22Rv1 (cell line): ENCODE measurements around the gene PPAN.

ENCODE experiments used
- CTCF ChIP-seq: fragments of 450-650 bp; IDR thresholded peaks from 2 replicates; pipeline ENCODE4 v1.5.1; 2017; ENCODE audit warnings: mild to moderate bottlenecking
- ZFX ChIP-seq: fragments of 450-650 bp; IDR thresholded peaks from 2 replicates; pipeline ENCODE4 v1.6.1; 2017; ENCODE audit warnings: antibody characterized with exemption, borderline replicate concordance

DNA sequence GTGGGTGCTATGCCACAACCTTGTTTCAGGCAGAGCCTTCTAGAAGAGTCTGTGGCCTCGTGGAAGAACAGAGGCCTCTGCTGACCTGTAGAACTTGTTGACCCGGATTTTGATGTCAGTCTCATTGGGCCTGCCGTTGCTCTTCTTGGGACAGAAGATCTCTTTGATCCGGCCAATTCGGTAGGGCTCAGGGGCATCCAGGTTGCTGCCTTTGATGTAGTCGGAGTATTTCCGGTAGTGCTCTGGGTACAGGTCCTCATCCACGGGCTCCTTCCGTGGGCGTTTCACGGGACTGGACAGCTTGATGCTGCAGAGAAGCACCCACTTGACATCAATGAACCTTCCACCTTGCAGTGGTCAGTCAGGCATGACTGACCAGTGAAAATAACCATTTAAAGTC lies 37.5 kb downstream of the PPAN start:
- TF ChIP-seq CTCF, result no peak
- no peak for TF ChIP-seq ZFX
